Measurements from ENCODE around the gene LST1.
"Not testable (repeated sequence)": the region's sequence is repeated elsewhere in the genome, so short reads cannot be mapped to it uniquely, and the experiment has no call there.

Gene LST1

DNA sequence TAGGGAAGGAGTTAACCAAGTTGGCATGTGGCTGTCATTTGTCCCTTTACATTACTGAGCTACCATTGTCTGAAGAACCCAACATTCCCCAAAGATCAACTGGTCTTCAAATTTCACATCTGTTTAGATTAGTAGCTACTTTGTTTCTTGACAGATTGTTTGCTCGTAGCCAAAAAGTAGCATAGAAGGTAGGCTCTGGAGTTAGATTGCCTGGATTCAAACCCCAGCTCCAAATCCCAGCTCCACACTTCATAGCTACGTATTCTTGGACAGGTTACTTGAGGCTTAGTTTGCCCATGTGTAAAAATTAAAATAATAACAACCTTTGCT is 37.6 kb upstream of the LST1 start:
- Histone ChIP-seq H3K4me3 (ENCODE audit: low read length) (peak overlapping the region; percentile 60), H3K27ac (ENCODE audit: low read depth, low read length) (peak overlapping the region; percentile 87), H3K36me3 (ENCODE audit: control insufficient read depth, insufficient read depth, low read length) (peaks cover 5% of the 10 kb centered on the region), H3K9ac (ENCODE audit: low read length) (no peak overlapping the region), H3K27me3 (ENCODE audit: control insufficient read depth, insufficient read depth, low read length) (no peaks in the 10 kb centered on the region), H3K4me1 (ENCODE audit: control insufficient read depth, insufficient read depth, low read length) (peaks cover 9% of the 10 kb centered on the region)

DNA sequence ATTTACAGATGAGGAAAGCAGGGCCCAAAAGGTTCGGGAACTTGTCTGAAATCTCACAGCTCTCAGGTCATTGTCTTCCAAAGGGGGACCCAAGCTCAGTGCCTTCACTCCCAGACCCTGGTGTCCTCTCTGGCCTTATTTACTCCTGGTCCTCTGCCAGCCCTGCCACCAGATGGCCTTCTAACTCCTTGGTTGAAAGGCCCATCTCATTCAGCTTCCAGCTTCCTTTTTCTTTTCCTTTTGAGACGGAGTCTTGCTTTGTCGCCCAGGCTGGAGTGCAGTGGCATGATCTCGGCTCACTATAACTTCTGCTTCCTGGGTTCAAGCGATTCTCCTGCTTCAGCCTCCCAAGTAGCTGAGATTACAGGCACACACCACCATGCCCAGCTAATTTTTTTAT is 34.7 kb upstream of the LST1 start:
- H3K4me3 ChIP-seq (ENCODE audit: low read length); H3K9ac ChIP-seq (ENCODE audit: low read length); H3K4me1 ChIP-seq (ENCODE audit: control insufficient read depth, insufficient read depth, low read length); H3K27ac ChIP-seq (ENCODE audit: low read depth, low read length); H3K27me3 ChIP-seq (ENCODE audit: control insufficient read depth, insufficient read depth, low read length): not testable (repeated sequence)
- H3K36me3 ChIP-seq (ENCODE audit: control insufficient read depth, insufficient read depth, low read length), result peaks cover 10% of the 10 kb centered on the region

DNA sequence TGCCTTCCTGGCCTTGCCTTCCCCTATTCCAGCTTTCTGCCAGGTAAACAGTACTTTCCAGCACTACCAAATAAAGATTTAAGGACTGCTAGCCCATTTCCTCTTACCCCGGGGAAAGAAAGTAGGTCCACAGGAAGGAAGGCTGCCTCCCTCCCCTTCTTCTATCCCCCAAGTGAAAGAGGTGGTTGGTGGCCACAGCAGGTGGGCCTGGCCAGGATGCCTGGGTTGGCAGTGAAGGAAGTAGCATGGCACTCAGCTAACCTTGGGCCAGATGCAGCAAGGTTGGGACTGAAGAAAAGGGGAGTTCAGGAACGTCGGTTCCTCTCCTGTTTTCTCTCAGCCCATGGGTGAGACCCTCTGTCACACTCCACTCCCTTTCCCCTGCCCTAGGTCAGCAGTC is 29.8 kb upstream of the LST1 start:
- Histone ChIP-seq H3K27me3 (ENCODE audit: control insufficient read depth, insufficient read depth, low read length) (no peaks in the 10 kb centered on the region), H3K36me3 (ENCODE audit: control insufficient read depth, insufficient read depth, low read length) (peaks cover 11% of the 10 kb centered on the region), H3K9ac (ENCODE audit: low read length) (no peak overlapping the region), H3K27ac (ENCODE audit: low read depth, low read length) (no peak overlapping the region), H3K4me1 (ENCODE audit: control insufficient read depth, insufficient read depth, low read length) (no peaks in the 10 kb centered on the region), H3K4me3 (ENCODE audit: low read length) (no peak overlapping the region)

- Histone ChIP-seq H3K36me3 (ENCODE audit: control insufficient read depth, insufficient read depth, low read length) (peaks cover 11% of the 10 kb centered on the region), H3K4me3 (ENCODE audit: low read length) (no peak overlapping the region), H3K9ac (ENCODE audit: low read length) (no peak overlapping the region), H3K27ac (ENCODE audit: low read depth, low read length) (no peak overlapping the region), H3K27me3 (ENCODE audit: control insufficient read depth, insufficient read depth, low read length) (no peaks in the 10 kb centered on the region), H3K4me1 (ENCODE audit: control insufficient read depth, insufficient read depth, low read length) (no peaks in the 10 kb centered on the region)
These were observed 28.4 kb upstream of the LST1 start for GRCh38 chr6:31557443-31558317.

- H3K27me3 ChIP-seq (ENCODE audit: control insufficient read depth, insufficient read depth, low read length), result no peaks in the 10 kb centered on the region
- H3K4me3 ChIP-seq (ENCODE audit: low read length), result no peak overlapping the region
- no peak overlapping the region for H3K27ac ChIP-seq (ENCODE audit: low read depth, low read length)
- H3K4me1 ChIP-seq (ENCODE audit: control insufficient read depth, insufficient read depth, low read length), result no peaks in the 10 kb centered on the region
- peaks cover 11% of the 10 kb centered on the region for H3K36me3 ChIP-seq (ENCODE audit: control insufficient read depth, insufficient read depth, low read length)
- no peak overlapping the region for H3K9ac ChIP-seq (ENCODE audit: low read length)
These were observed 27.8 kb upstream of the LST1 start for GRCh38 chr6:31558318-31558625.

DNA sequence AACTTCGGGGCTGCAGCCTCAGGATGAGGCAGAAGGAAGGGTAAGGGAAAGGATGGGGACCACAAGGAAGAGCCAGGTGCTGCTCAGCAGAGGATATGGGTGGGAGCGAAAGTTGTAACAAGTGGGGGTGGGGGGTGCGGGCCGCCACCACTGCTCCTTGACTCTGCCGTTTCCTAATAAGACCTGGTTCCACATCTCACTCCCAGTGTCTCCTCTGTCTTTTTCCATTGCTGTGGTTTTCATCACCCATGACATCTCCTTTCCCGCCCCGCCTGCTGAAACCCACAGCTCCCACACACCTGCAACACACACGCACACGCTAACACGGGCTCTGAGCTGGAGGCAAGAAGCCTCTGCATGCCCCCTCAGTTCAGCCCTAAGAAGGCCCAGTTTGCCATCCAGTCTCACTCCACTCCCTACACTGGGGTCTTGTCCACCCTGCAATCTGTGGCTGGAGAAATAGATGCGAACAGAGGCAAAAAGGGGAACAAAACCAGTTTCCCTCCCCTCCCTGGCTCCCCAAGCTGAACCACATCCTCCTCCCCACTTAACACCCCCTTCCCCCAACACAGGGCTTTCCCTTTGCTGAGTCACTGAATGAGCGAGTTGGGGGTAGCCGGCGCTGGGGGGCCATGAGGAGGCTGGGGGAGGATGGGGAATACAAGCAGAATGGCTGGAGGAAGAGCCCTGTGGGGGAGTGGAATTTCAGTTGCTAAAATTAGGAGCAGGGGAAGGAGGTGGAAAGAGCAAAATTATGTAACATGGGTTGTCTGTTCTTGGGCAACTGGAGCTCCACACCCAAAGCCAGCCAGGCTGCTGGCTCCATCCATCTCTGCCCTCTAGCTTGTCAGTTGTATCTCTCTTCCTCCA is 27.2 kb upstream of the LST1 start:
- no peaks in the 10 kb centered on the region for H3K4me1 ChIP-seq (ENCODE audit: control insufficient read depth, insufficient read depth, low read length)
- peaks cover 11% of the 10 kb centered on the region for H3K36me3 ChIP-seq (ENCODE audit: control insufficient read depth, insufficient read depth, low read length)
- H3K27me3 ChIP-seq (ENCODE audit: control insufficient read depth, insufficient read depth, low read length), result no peaks in the 10 kb centered on the region
- no peak overlapping the region for H3K27ac ChIP-seq (ENCODE audit: low read depth, low read length)
- no peak overlapping the region for H3K9ac ChIP-seq (ENCODE audit: low read length)
- no peak overlapping the region for H3K4me3 ChIP-seq (ENCODE audit: low read length)

DNA sequence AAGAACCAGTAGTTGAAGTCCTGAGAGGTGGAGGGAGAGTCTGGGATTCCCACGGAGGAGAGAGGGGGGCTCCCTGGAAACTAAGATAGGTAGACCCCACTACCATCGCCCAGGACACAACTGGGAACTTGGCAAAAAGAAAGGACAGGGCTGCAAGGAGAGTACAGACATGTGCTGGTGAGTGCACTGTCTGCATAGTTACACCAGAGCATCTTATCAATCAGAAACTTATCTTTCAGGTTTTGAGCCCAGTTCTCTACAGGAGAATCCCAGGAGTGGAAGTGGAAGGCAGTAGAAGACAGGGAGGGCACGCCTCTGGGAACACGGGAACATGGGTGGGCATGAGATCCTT is 26.5 kb upstream of the LST1 start:
- Histone ChIP-seq H3K4me1 (ENCODE audit: control insufficient read depth, insufficient read depth, low read length) (no peaks in the 10 kb centered on the region), H3K27me3 (ENCODE audit: control insufficient read depth, insufficient read depth, low read length) (no peaks in the 10 kb centered on the region), H3K27ac (ENCODE audit: low read depth, low read length) (no peak overlapping the region), H3K9ac (ENCODE audit: low read length) (no peak overlapping the region), H3K4me3 (ENCODE audit: low read length) (no peak overlapping the region), H3K36me3 (ENCODE audit: control insufficient read depth, insufficient read depth, low read length) (peaks cover 11% of the 10 kb centered on the region)

DNA sequence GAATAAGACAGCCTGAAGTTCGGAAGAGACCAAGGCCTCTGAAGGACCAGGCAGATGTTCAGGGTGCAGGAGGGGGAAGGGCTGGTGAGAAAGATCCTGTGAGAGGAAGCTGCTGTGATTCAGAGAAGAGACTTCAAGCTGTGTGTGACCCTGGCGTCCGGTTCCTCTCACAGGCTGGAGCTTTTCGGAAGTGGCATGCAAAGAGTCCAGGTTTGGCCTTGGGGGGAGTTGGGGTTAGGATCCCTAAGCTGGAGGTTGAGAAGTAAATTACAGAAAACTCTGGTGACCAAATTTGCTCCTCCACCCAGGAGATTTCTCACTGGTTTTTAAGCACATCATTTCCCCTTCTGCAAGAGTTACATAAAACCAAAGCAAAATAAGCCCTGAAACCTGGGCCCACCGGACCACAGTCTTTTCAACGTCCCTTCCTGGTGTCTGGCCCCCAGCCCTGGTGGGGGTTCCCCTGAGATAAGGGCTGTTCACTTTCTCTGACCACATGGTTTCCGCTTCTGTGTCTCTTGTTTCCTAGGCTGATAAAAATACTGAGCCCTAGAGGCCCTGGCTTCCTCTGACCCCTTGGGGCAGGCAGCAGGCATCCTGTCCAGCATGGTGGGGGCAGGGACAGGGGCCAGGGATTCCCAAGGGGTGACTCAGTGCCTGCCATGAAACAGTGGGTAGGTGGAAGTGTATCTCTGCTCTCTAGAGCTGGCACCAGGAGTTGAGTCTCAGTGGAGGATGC is 25.9 kb upstream of the LST1 start:
- no peak overlapping the region for H3K9ac ChIP-seq (ENCODE audit: low read length)
- H3K4me1 ChIP-seq (ENCODE audit: control insufficient read depth, insufficient read depth, low read length), result no peaks in the 10 kb centered on the region
- H3K27ac ChIP-seq (ENCODE audit: low read depth, low read length), result no peak overlapping the region
- no peak overlapping the region for H3K4me3 ChIP-seq (ENCODE audit: low read length)
- H3K36me3 ChIP-seq (ENCODE audit: control insufficient read depth, insufficient read depth, low read length), result peaks cover 11% of the 10 kb centered on the region
- no peaks in the 10 kb centered on the region for H3K27me3 ChIP-seq (ENCODE audit: control insufficient read depth, insufficient read depth, low read length)

DNA sequence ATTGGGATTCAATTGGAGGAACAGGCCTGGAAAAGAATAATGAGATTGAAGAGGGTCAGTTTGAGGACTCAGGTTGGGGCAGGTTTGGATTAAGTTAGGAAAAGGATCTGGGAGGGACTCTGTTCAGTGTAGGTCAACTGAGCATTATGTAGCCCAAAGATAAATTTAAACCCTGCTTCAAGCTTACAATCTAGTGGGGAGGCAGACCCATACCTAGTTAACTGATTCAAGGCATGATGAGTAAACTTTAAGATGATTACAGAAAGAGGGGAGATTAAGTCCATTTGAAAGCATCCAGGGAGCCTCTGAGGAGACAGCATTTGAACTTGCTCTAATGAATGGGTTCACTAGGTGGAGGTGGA is 25.4 kb upstream of the LST1 start:
- no peaks in the 10 kb centered on the region for H3K4me1 ChIP-seq (ENCODE audit: control insufficient read depth, insufficient read depth, low read length)
- no peak overlapping the region for H3K4me3 ChIP-seq (ENCODE audit: low read length)
- no peak overlapping the region for H3K9ac ChIP-seq (ENCODE audit: low read length)
- no peaks in the 10 kb centered on the region for H3K27me3 ChIP-seq (ENCODE audit: control insufficient read depth, insufficient read depth, low read length)
- H3K27ac ChIP-seq (ENCODE audit: low read depth, low read length), result no peak overlapping the region
- peaks cover 11% of the 10 kb centered on the region for H3K36me3 ChIP-seq (ENCODE audit: control insufficient read depth, insufficient read depth, low read length)

GRCh38 chr6:31567531-31568370 is 18.3 kb upstream of the LST1 start:
- no peaks in the 10 kb centered on the region for H3K4me1 ChIP-seq (ENCODE audit: control insufficient read depth, insufficient read depth, low read length)
- H3K36me3 ChIP-seq (ENCODE audit: control insufficient read depth, insufficient read depth, low read length), result no peaks in the 10 kb centered on the region
- H3K4me3 ChIP-seq (ENCODE audit: low read length), result no peak overlapping the region
- H3K9ac ChIP-seq (ENCODE audit: low read length), result no peak overlapping the region
- H3K27ac ChIP-seq (ENCODE audit: low read depth, low read length), result no peak overlapping the region
- H3K27me3 ChIP-seq (ENCODE audit: control insufficient read depth, insufficient read depth, low read length), result no peaks in the 10 kb centered on the region

DNA sequence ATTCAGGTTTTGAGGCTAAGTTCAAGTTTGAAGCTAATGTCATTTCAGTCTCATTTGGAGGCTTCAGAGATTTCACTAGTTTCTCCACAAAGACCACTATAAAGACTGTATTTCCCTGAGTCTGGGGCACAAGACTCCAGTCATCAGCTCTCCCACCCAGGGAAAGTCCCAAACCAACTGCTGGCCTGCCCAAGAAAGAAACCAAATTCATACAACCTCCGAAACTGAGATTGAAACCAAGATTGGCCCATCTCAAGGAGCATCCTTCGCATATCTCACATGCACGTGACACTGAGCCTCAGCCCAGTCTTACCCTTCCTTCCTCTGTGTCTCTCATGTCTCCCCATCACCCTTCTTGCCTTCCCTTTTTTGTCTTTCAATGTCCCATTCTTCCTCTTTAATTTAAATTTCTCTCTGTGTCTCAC is 17.5 kb upstream of the LST1 start:
- Histone ChIP-seq H3K27ac (ENCODE audit: low read depth, low read length) (no peak overlapping the region), H3K27me3 (ENCODE audit: control insufficient read depth, insufficient read depth, low read length) (no peaks in the 10 kb centered on the region), H3K4me3 (ENCODE audit: low read length) (no peak overlapping the region), H3K4me1 (ENCODE audit: control insufficient read depth, insufficient read depth, low read length) (no peaks in the 10 kb centered on the region), H3K9ac (ENCODE audit: low read length) (no peak overlapping the region), H3K36me3 (ENCODE audit: control insufficient read depth, insufficient read depth, low read length) (no peaks in the 10 kb centered on the region)

Data from rectal smooth muscle tissue (tissue), 1 donor.